ENCODE data around the gene ZSCAN26.

- TF ChIP-seq MXI1 (conservative IDR thresholded peaks at IDR 0.05; ENCODE audit: poor library complexity, severe bottlenecking): no peak
- no peak for TF ChIP-seq CTCF (IDR thresholded peaks at IDR 0.05; ENCODE audit: poor library complexity, severe bottlenecking)
- TF ChIP-seq, protein P1, sequence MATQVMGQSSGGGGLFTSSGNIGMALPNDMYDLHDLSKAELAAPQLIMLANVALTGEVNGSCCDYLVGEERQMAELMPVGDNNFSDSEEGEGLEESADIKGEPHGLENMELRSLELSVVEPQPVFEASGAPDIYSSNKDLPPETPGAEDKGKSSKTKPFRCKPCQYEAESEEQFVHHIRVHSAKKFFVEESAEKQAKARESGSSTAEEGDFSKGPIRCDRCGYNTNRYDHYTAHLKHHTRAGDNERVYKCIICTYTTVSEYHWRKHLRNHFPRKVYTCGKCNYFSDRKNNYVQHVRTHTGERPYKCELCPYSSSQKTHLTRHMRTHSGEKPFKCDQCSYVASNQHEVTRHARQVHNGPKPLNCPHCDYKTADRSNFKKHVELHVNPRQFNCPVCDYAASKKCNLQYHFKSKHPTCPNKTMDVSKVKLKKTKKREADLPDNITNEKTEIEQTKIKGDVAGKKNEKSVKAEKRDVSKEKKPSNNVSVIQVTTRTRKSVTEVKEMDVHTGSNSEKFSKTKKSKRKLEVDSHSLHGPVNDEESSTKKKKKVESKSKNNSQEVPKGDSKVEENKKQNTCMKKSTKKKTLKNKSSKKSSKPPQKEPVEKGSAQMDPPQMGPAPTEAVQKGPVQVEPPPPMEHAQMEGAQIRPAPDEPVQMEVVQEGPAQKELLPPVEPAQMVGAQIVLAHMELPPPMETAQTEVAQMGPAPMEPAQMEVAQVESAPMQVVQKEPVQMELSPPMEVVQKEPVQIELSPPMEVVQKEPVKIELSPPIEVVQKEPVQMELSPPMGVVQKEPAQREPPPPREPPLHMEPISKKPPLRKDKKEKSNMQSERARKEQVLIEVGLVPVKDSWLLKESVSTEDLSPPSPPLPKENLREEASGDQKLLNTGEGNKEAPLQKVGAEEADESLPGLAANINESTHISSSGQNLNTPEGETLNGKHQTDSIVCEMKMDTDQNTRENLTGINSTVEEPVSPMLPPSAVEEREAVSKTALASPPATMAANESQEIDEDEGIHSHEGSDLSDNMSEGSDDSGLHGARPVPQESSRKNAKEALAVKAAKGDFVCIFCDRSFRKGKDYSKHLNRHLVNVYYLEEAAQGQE (IDR thresholded peaks at IDR 0.05; ENCODE audit: borderline replicate concordance): no peak
- TF ChIP-seq EZH2 (IDR thresholded peaks at IDR 0.05; ENCODE audit: borderline replicate concordance, insufficient read depth, low read length, poor library complexity, severe bottlenecking): no peak
- TF ChIP-seq RAD21 (conservative IDR thresholded peaks at IDR 0.05): no peak
- TF ChIP-seq SMC3 (conservative IDR thresholded peaks at IDR 0.05; ENCODE audit: poor library complexity): no peak
Measured at GRCh38 chr6:28258877-28259777, 7.8 kb upstream of the ZSCAN26 start, which contains the start of gene NKAPL.
